NCI-H2029 (cell line): Measurements from ENCODE around the gene RAD51B.

Experiments
- DNase-seq: peaks from one replicate; lab custom pipeline; 2025; lab: John Stamatoyannopoulos, UW

Gene RAD51B

DNA sequence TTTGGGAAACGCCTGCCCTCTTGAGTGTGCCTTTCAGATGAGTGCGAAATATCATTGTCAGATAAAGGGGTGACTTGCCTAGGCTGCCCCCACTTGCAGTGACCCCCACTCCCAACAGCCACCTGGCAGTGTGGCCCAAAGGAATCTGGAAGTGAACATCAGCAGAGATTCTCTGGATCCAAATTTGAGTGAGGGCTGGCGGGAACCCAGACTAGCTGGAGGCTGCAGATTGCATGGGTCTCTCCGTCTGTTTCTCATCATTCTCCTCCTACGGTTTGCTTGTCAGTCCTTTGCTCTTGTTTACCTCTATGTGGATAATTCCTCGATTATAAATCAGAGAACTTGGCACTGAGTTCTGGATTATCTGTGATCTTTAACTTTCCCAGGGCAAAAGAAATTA lies 692.5 kb downstream of the RAD51B start:
- no peak for DNase-seq

GRCh38 chr14:68513137-68513536 lies 693.6 kb downstream of the RAD51B start:
- DNase-seq: no peak

GRCh38 chr14:68513838-68514607 lies 694.4 kb downstream of the RAD51B start:
- no peak for DNase-seq

- no peak for DNase-seq
These were observed 695.1 kb downstream of the RAD51B start for GRCh38 chr14:68514608-68515194.

DNA sequence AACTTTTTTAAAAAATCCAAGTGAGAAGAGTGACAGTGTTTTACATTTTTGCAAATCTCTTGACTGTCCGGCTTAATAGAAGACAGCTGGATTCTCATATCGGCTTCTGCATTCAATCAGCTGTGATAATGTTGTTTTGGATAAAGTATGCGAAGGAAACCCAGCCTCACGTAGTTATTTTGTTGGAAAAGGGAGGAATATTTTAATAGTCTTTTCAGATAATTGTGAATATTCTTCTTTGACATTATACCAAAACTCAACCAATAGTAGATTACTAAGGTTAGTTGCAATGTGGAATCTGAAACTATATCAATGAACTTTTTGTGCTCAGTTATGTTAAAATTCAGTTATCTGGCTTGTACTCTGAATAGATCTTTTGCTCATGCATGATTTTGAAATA lies 696.8 kb downstream of the RAD51B start:
- no peak for DNase-seq

GRCh38 chr14:68518166-68518565 lies 698.6 kb downstream of the RAD51B start:
- no peak for DNase-seq

DNA sequence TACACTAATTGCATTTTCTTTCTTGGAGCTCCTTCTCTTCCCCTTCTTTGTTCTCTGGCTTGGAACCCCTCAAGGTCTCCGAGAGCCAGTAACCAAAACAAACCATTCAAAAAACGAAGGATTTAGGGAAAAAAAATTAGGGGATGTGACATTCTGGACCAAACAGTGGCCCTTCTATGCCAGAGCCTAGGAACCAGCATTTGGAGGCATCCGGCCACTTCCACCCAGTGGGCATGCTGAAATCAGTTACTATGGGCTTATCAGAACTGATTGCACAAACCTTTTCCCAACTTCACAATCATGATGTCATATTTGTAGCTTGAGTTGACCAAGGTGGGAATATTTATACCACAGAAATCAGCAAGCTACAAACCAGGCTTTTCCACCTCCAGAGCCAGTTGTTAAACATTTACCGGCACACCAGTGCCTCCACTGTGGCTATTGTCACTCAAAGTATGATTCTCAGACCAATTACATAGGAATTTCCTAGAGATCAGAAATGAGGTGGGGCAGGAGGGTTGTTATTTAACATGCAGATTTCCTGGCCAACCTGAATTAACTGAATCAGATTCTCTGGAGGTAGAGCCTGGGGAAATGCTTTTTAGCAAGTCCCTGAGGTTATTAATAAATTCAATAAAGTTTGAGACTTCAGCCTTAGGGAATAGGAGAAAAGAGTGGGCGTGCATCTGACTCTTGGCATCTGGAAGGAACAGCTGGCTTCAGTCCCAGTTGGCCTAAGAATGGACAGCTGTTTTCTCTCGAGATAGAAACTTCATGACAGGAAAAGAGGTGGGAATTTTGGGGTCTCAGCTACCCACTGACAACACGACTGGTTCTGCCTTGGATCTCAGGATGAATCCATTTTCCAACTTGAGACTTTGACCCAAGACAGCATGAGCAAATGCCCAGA lies 699.4 kb downstream of the RAD51B start:
- no peak for DNase-seq

DNA sequence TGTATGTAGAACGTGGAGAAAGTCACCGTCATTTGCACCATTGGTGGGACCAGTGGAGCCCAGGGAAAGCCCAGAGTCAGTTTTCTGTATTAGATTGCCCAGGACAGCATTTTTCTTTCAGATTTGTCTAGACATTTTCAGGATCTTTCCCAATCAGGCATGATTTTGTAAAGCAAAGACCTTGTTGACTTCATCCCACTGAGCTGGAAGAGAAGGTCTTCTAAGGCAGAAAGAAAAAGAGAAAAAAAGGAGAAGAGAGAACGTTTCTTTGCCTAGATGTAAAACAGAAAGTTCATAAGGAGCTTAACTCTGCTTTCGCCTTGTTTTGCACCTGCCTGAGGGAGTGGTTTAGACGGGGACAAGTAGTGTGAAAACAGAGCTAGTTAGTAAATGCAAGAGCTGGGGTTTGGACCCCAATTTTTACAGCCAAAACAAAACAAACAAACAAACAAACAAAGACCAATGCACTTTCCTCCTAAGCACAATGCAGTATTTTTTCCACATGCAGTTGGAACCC lies 700.1 kb downstream of the RAD51B start:
- DNase-seq: no peak

- peak; percentile 77 for DNase-seq
These were observed 701.3 kb downstream of the RAD51B start for GRCh38 chr14:68520637-68521556.

DNA sequence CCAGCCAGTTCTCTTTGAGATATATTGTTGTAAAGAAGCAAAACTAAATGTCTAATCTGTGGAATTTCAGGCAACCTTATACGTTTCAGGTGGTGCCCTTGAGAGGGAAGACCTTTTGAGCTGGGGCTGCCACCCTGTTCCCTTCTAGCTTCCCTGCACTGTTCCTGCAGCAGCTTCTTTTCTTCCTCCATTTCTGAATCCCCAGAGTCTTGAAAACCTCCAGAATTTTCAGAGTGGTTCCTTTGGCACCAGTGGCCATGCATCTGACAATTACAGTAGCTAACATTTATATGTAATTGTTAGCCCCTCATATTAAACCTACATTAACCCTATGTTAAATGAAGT lies 702.0 kb downstream of the RAD51B start:
- no peak for DNase-seq

- DNase-seq: no peak
These were observed 702.5 kb downstream of the RAD51B start for GRCh38 chr14:68521961-68522509.

- no peak for DNase-seq
These were observed 703.1 kb downstream of the RAD51B start for GRCh38 chr14:68522510-68523325.

- DNase-seq: no peak
These were observed 703.7 kb downstream of the RAD51B start for GRCh38 chr14:68523326-68523610.

DNA sequence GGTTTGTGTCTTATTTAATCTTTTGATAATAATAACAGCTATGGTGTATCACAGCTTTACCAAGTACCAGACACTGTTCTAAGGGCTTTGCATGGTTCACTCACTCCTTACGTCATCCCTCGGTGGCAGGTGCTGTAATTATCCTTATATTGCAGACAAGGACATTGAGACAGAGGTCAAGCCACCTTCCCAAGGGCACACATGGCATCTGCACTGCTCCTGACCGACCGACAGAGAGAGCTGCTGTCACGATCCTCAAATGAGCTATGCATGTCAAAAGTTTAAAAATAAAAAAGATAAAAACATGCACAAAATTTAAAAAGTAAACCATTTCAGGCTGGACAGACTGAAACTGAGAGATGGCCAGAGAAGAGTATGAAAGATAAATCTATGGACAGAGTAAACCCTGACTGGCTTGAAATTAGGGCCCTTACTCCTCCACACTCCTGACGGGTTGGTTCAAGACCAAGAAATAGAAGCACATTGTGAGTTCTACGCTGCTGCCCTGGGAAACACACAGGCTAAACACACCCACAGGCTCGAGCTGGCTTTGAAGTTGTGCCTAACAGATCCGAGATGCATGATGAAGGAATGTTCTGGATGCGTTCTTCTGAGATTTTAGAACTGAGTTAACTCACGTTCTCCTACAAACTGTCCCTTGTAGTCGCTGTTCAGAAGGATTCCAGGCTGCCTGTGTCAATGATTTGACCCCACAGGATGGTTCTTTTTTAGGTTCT lies 704.6 kb downstream of the RAD51B start:
- no peak for DNase-seq

GRCh38 chr14:68525516-68525915 lies 705.9 kb downstream of the RAD51B start:
- no peak for DNase-seq

GRCh38 chr14:68526512-68527091 lies 707.0 kb downstream of the RAD51B start:
- no peak for DNase-seq

- DNase-seq: no peak
These were observed 707.8 kb downstream of the RAD51B start for GRCh38 chr14:68527329-68527851.

DNA sequence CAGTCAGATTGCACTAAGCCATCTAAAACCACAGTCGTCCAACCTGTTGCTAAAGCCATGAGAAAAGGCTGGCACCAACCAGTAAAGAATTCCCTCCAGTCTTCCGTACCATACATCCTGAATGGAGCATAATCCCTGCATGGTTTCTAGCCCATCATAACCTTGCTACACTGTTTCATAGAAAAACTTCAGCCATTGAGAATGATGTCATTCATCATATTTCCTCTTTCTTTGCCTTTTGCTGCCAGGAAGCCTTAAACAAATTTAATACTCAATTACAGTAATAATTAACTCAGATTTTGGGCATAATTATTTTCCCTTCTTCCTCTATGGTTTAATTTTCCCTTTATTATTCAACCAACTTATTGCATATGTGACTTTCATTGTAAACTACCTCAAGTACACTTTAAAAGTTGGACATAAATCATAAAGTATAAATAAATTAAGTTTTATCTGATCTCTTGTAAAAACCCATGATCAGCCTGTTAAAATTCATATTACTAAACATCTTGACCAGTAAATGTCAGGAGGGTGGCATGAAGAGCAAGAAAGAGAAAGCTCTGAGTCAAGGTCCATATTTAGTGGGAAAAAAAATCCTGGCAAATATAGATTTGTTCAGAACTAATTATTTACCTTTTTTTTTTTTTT lies 708.6 kb downstream of the RAD51B start:
- no peak for DNase-seq

DNA sequence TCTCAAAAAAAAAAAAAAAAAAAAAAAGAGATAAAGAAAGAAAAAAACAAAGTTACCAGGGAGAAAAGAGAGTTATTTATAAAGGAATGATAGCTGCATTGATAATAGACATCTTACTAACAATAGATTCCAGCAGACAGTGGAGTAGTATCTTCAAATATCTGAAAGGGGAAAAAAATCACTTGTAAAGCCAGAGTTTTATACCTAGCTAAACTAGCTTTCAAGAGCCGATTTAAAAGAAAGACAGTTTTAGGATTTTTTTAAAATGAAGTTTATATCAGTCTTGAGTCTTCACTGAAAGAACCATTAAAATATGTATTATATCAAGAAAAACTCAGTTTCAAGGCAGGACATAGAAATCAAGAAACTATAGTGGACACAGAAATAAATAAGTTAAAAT lies 710.9 kb downstream of the RAD51B start:
- no peak for DNase-seq
